GM12874 (cell line): ENCODE measurements around the gene TOX2.

Experiments used
- TF ChIP-seq, protein P1 (sequence below): IDR thresholded peaks from 2 replicates; pipeline ENCODE4 v1.5.1; 2011; ENCODE audit warnings: low read depth, mild to moderate bottlenecking, control low read depth, low read length, moderate library complexity; ENCODE audit not compliant: insufficient read depth

TOX2 gene

DNA sequence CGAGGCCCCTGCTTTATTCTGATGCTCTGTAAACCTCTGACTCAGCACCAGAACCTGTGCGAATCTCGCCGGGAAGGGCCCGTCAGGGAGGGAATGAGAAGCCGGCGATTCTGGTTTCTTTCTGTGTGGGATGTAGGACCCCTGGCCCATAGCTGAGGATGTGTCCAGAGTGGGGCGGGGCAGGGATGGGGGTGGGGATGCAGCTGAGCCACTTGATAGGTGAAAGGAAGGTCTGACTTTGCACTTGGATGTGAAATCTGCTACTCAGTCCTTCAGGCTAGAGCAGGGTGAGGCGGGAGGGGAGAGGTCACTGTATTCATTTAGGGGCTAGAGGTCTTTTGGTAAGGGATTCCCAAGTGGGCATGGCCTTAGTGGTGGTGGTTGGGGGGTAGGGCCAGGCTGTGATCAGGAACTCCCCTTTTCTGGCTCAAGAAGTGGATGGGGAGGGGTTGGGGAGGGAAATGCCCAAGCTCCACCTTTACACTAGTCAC, 2.3 kb downstream of the TOX2 start:
- TF ChIP-seq, protein P1, sequence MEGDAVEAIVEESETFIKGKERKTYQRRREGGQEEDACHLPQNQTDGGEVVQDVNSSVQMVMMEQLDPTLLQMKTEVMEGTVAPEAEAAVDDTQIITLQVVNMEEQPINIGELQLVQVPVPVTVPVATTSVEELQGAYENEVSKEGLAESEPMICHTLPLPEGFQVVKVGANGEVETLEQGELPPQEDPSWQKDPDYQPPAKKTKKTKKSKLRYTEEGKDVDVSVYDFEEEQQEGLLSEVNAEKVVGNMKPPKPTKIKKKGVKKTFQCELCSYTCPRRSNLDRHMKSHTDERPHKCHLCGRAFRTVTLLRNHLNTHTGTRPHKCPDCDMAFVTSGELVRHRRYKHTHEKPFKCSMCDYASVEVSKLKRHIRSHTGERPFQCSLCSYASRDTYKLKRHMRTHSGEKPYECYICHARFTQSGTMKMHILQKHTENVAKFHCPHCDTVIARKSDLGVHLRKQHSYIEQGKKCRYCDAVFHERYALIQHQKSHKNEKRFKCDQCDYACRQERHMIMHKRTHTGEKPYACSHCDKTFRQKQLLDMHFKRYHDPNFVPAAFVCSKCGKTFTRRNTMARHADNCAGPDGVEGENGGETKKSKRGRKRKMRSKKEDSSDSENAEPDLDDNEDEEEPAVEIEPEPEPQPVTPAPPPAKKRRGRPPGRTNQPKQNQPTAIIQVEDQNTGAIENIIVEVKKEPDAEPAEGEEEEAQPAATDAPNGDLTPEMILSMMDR: no peak

DNA sequence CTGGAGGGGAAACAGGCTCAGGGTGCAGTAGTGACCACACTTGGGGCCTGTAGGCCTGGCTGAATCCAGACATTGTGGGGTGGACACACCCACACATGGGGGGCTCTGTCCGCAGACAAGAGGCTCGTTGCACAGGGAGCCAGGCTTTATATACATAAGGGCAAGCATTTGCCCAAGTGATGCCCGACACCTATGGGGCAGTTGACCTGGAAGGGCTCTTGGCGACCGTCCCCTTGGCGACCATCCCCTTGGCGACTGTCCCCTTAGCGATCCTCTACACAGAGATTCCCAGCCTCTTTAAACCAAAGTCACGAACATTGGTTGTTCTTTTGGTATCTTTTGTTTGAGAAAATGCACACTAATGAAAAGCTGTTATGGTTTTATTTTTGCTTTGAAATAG, 2.7 kb downstream of the TOX2 start:
- TF ChIP-seq, protein P1: no peak

- TF ChIP-seq, protein P1: no peak
Observed at GRCh38 chr20:43919686-43920403, 5.2 kb downstream of the TOX2 start.

DNA sequence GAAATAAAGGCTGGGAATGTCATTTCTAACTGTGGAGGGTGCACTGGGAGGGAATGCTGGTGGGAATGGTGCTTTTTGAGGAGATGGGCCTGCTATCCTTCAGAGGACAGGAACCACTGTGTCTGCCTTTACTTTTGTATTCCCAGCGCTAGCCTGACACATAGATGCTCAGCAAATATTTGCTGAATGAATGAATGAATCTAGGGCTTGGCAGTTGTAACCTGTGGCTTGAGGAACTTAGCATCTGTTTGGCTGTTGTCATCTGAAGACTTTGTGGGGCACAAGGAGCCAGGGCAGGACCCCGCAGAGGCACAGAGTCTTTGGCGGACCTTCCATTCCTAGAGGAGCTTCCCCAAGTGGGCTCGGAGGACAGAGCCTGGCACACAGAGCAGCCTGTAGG, 6.1 kb downstream of the TOX2 start:
- TF ChIP-seq, protein P1: no peak

DNA sequence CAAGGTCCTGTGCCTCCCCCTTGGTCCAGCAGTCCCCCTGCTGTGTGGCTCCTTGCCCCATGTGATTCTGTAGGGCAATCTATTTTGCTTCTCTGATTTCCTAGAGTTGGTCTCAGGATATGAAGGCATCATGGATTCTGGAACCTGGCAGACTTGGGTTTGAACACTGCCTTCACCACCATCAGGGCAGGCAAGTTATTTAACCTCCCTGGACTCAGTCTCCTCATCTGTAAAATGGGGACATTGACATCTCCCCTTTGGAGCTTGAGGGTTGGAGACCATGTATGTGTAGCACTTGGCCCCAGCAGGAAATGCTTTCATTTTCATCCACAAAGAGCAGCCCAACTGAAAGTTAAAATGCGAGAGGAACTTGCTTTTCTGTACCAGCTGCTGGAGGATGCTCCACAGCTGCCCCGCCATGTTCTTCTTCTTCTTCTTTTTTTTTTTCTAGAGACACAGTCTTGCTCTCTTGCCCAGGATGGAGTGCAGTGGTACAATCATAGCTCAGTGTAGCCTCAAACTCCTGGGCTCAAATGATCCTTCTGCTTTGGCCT, 6.7 kb downstream of the TOX2 start:
- TF ChIP-seq, protein P1: no peak

DNA sequence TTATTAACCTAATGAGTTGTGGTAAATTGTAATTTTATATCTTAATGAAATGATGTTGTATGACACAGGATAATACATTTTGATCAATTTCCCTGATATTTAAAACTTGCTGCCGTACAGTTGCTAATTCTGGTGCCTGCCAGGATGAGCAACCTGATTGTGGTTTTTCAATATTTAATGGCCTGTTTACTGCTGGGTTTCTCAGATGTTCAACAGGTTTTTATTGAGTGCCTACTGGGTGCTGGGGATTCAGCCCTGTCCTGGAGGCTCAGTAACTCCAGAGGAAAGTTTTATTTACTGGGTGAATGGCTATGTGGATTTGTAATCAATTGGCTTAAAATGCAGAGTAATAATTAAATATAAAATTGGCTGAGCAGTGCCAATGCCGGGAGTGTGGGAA, 8.0 kb downstream of the TOX2 start:
- TF ChIP-seq, protein P1: no peak

DNA sequence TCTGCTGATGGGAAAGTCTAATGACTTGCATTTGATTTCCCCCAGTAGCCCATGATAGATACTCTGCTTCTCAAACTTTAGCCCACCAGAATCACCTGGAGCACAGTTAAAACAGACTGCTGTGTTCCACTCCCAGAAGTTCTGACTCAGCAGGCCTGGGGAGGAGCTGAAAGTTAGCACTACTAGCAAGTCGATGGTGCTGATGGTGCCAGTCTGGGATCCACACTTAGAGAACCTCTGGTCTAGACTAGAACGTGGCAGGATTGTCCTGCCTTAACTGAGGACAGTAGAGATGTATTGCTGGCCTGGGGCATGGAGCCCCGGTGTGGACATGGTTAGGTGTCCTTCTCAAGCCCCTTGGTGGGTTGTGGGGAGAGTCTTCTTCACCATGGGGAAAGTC, 8.7 kb downstream of the TOX2 start:
- TF ChIP-seq, protein P1: no peak
